Prostate gland (tissue), 2 donors: ENCODE measurements around the gene PITPNC1. TPM values are rescaled to one million over a fixed set of nuclear protein-coding genes. Genes with fewer than 3 reads are reported as not detected.
"Not testable (repeated sequence)": the region's sequence is repeated elsewhere in the genome, so short reads cannot be mapped to it uniquely, and the experiment has no call there.

ENCODE experiments used
- DNase-seq: peaks from one replicate; pipeline ENCODE4 v3.0.0-alpha.2; 2019; ENCODE audit warnings: low spot score
- H3K27ac ChIP-seq, 2 donors: fragments of 200-600 bp; sonication (generic); 2 replicates each; pipeline ENCODE4 v1.5.1; 2017 to 2019
- H3K27me3 ChIP-seq: fragments of 200-600 bp; sonication (generic); replicated peaks from 2 replicates; pipeline ENCODE4 v1.5.1; 2019; ENCODE audit not compliant: insufficient read depth
- H3K36me3 ChIP-seq, 2 donors: fragments of 200-600 bp; sonication (generic); 1 replicate in 1 of 2; 2 replicates in 1 of 2; pipeline versions ENCODE4 v1.5.1 to v1.8.1; 2017 to 2019
- H3K4me1 ChIP-seq: fragments of 200-600 bp; sonication (generic); replicated peaks from 2 replicates; pipeline ENCODE4 v1.5.1; 2019
- H3K4me3 ChIP-seq, 2 donors: fragments of 200-600 bp; sonication (generic); 2 replicates each; pipeline ENCODE4 v1.5.1; 2017 to 2019
- H3K9me3 ChIP-seq: fragments of 200-600 bp; sonication (generic); 2 replicates; pipeline ENCODE4 v1.5.1; 2017
- CTCF ChIP-seq, 4 experiments: fragments of 200-600 bp in 2 of 4; fragments of 450-650 bp in 2 of 4; sonication (generic) in 2 of 4; IDR thresholded peaks; 1 replicate in 3 of 4; 2 replicates in 1 of 4; pipeline ENCODE4 v1.5.1; 2016 to 2019; ENCODE audit warnings: antibody characterized with exemption in 4 of 4, mild to moderate bottlenecking in 2 of 4, moderate library complexity in 2 of 4
- POLR2A ChIP-seq: fragments of 450-650 bp; IDR thresholded peaks from one replicate; pipeline ENCODE4 v1.6.1; 2016; ENCODE audit warnings: antibody characterized with exemption, mild to moderate bottlenecking
- POLR2AphosphoS5 ChIP-seq: sonication (generic); formaldehyde crosslinking; IDR thresholded peaks from one replicate; pipeline ENCODE4 v1.6.1; 2017; ENCODE audit warnings: antibody characterized with exemption
- WGBS: methylation state at CpG from one replicate; pipeline ENCODE4 v1.1.5; 2018; 5-methylcytosine and 5-hydroxymethylcytosine counted together
- intact Hi-C: fragments of 100-400 bp; cut with DNase I; formaldehyde crosslinking; loops from one replicate; pipeline ENCODE4 v1.14.2; 2022
- total RNA-seq, 2 donors: library from RNA; depleted of rRNA; stranded (reverse); fragments of >200 nt; gene quantifications; one replicate each; pipeline ENCODE4 v1.1.0, GENCODE V29; 2016

PITPNC1 gene
- total RNA-seq, 2 donors from 2014 or later, result 10.1 to 12.9 TPM

- DNase-seq, result peak; percentile 66
- no peak overlapping the region for H3K4me3 ChIP-seq
- peaks cover 8% of the 10 kb centered on the region for H3K4me1 ChIP-seq
- intact Hi-C loops, result no loop called here
- no peaks in the 10 kb centered on the region for H3K36me3 ChIP-seq
- TF ChIP-seq POLR2AphosphoS5 (no peak), CTCF (IDR thresholded peaks at IDR 0.05) (no peak), POLR2A (no peak)
- H3K9me3 ChIP-seq, result no peaks in the 10 kb centered on the region
- no peaks in the 10 kb centered on the region for H3K27me3 ChIP-seq
- 37% methylated on average over 7 of the region's 7 CpGs for WGBS
- H3K27ac ChIP-seq, result peak overlapping the region; percentile 52 to 58
Observed at GRCh38 chr17:67415291-67415690, 38.2 kb downstream of the PITPNC1 start.

GRCh38 chr17:67417507-67417906 is 40.4 kb downstream of the PITPNC1 start:
- H3K9me3 ChIP-seq, result no peaks in the 10 kb centered on the region
- H3K27ac ChIP-seq, result no peak overlapping the region
- no peak for DNase-seq
- H3K4me3 ChIP-seq, result no peak overlapping the region
- 100% methylated on average over 1 of the region's 1 CpG for WGBS
- TF ChIP-seq CTCF (IDR thresholded peaks at IDR 0.05) (no peak), POLR2AphosphoS5 (no peak), POLR2A (no peak)
- H3K27me3 ChIP-seq, result no peaks in the 10 kb centered on the region
- intact Hi-C loops, result no loop called here
- peaks cover 3% of the 10 kb centered on the region for H3K4me1 ChIP-seq
- no peaks in the 10 kb centered on the region for H3K36me3 ChIP-seq

GRCh38 chr17:67420994-67421393 is 43.9 kb downstream of the PITPNC1 start:
- DNase-seq, result no peak
- intact Hi-C loops, result no loop called here
- Histone ChIP-seq H3K27me3 (no peaks in the 10 kb centered on the region), H3K9me3 (no peaks in the 10 kb centered on the region), H3K4me3 (no peak overlapping the region), H3K4me1 (peaks cover 3% of the 10 kb centered on the region), H3K36me3 (no peaks in the 10 kb centered on the region), H3K27ac (no peak overlapping the region)
- WGBS, result 61% methylated on average over 5 of the region's 5 CpGs
- no peak for TF ChIP-seq POLR2A
- TF ChIP-seq CTCF (IDR thresholded peaks at IDR 0.05), result no peak
- no peak for TF ChIP-seq POLR2AphosphoS5

GRCh38 chr17:67421869-67422273 is 44.8 kb downstream of the PITPNC1 start:
- 37% methylated on average over 3 of the region's 3 CpGs for WGBS
- no peaks in the 10 kb centered on the region for H3K4me1 ChIP-seq
- no peaks in the 10 kb centered on the region for H3K36me3 ChIP-seq
- intact Hi-C loops, result no loop called here
- no peaks in the 10 kb centered on the region for H3K27me3 ChIP-seq
- H3K27ac ChIP-seq, result peak overlapping the region; percentile 42 to 49
- TF ChIP-seq POLR2A (no peak), CTCF (IDR thresholded peaks at IDR 0.05) (no peak), POLR2AphosphoS5 (peak; percentile 87)
- peak; percentile 48 for DNase-seq
- no peak overlapping the region for H3K4me3 ChIP-seq
- no peaks in the 10 kb centered on the region for H3K9me3 ChIP-seq

- H3K9me3 ChIP-seq, intact Hi-C loops, H3K27me3 ChIP-seq, H3K4me3 ChIP-seq, H3K4me1 ChIP-seq, DNase-seq, H3K36me3 ChIP-seq: not testable (repeated sequence)
- 95% methylated on average over 4 of the region's 4 CpGs for WGBS
- peak overlapping the region; percentile 42 to 49 for H3K27ac ChIP-seq
Observed at GRCh38 chr17:67422296-67422695, 45.2 kb downstream of the PITPNC1 start.
